Esophagus muscularis mucosa (tissue), 3 donors: ENCODE results near the gene UBE2J2.

Experiments
- POLR2A ChIP-seq: fragments of 450-650 bp; IDR thresholded peaks from one replicate; pipeline ENCODE4 v1.6.1; 2017; ENCODE audit warnings: antibody characterized with exemption, moderate library complexity, mild to moderate bottlenecking, low read depth
- POLR2AphosphoS5 ChIP-seq, 2 donors: sonication (generic); formaldehyde crosslinking; IDR thresholded peaks; one replicate each; pipeline ENCODE4 v1.6.1; 2017; ENCODE audit warnings: antibody characterized with exemption in 2 of 2
- TF ChIP-seq, protein P1 (sequence below), 3 experiments: fragments of 200-600 bp in 2 of 3; fragments of 450-650 bp in 1 of 3; sonication (generic) in 2 of 3; IDR thresholded peaks; one replicate each; pipeline ENCODE4 v1.5.1; 2017 to 2019; ENCODE audit warnings: antibody characterized with exemption in 3 of 3, mild to moderate bottlenecking in 2 of 3, moderate library complexity in 1 of 3

GRCh38 chr1:1272341-1273208 lies 1.1 kb downstream of the UBE2J2 start:
- TF ChIP-seq, protein P1, sequence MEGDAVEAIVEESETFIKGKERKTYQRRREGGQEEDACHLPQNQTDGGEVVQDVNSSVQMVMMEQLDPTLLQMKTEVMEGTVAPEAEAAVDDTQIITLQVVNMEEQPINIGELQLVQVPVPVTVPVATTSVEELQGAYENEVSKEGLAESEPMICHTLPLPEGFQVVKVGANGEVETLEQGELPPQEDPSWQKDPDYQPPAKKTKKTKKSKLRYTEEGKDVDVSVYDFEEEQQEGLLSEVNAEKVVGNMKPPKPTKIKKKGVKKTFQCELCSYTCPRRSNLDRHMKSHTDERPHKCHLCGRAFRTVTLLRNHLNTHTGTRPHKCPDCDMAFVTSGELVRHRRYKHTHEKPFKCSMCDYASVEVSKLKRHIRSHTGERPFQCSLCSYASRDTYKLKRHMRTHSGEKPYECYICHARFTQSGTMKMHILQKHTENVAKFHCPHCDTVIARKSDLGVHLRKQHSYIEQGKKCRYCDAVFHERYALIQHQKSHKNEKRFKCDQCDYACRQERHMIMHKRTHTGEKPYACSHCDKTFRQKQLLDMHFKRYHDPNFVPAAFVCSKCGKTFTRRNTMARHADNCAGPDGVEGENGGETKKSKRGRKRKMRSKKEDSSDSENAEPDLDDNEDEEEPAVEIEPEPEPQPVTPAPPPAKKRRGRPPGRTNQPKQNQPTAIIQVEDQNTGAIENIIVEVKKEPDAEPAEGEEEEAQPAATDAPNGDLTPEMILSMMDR (IDR thresholded peaks at IDR 0.05): no peak
- TF ChIP-seq POLR2AphosphoS5 (IDR thresholded peaks at IDR 0.05) (no peak), POLR2A (no peak)
